SW480 (cell line): ENCODE results near the gene PKP1.

ENCODE experiments used
- DNase-seq: peaks from one replicate; pipeline ENCODE4 v3.0.0-alpha.2; 2016; ENCODE audit warnings: low spot score

PKP1 gene

DNA sequence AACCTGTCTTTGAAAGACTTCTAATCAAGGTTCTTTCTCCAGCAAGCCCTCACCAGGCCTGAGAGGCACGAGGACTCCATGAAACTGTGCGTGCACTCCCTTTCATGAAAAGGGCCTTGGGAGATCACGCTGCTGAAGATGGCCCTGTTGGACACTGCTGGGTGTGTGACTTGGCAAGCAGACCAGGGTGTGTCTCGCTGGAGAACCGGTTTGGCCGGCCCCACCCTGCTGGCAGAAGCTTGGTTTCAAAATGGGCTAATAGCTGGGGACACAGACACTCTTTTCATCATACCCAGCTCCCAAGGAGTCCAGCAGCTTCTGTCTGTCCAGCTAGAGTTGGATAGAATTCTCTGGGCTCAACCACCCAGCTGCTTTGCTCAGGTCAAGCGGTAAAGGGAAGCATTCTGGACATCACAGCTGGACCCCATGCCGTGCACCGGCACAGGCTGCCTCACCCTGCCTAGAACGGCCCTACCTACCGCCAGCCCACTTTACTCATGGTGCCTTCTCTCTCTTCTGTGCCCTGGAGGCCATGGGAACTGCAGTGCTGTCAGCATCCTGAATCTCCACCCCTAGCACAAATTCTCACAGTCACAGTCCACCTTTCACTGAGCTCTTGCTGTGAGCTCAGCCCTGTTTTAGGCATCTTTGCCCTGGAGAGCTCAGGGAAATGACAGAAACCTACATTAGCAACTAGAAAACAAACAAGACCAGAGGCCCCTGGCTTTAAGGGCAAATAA lies 24.6 kb downstream of the PKP1 start:
- peak; percentile 48 for DNase-seq

DNA sequence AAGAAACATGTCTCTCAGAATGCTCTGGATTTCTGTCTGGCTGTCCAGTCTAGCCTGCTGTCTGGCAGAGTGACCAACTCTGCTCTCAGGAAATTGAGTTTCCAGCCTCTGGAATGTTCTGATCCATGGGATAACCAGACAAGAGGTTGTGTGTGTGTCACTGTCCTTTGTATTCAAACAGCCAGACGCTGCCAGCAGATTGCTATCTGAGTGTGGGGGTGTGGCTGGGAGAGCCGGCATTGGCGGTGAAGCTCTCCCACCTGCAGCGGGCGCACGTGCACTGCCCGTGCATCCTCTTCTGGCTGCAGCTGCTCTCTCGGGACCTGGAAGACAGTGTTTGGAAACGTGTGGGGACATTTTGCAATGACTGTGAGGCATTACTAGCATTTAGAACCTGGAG lies 26.1 kb downstream of the PKP1 start:
- peak; percentile 95 for DNase-seq

DNA sequence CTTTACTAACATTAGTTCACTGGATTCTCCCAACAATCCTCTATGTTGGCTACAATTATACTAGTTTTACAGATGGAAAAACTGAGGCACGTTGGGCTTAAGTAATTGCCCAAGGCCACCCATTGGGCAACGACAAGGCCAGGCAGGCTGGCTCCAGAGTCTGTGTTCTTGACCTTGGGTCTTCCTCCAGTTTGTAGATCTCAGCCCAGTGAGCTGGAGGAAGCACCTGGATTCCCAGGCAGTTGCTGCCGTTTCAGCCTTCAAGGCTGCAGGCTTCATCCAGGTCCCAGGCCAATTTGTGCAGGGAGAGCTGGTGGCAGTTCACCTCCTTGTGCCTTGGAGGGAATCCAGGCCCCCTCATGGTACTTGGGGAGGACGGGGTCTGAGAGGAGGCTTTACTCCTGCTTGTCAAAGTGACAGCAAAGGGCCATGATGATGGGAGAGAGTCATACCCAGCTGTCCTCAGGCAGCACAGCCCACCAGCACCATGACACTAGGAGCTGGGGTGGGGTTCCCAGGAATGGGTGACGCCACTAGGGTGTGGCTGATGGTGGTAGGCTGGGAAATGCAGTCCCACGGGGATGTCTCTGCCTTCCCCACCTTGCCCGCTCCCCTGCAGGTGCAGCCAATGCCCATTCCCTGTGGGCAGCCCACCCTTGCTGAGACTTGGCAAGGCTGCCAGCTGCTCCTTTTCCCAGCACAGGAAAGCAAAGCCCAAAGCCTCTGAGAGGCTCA lies 27.1 kb downstream of the PKP1 start:
- peak; percentile 73 for DNase-seq

DNA sequence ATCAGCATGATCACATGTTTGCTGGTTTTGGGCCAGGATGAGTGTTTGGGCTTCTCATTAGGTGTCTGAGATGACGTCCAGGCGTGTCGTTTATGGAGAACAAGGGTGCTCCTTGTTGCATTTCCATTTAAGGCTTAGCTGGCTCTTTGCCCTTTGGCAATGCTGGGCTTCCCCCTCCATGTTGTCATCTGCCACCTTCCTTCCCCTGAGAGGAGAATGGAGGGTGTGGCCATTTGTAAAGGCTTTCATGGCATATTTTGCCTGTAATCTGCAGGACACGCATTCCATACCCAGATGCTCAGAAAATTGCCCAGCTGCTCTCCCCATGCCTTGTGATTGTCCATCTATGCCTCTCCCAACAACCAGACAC lies 27.7 kb downstream of the PKP1 start:
- peak; percentile 80 for DNase-seq

DNA sequence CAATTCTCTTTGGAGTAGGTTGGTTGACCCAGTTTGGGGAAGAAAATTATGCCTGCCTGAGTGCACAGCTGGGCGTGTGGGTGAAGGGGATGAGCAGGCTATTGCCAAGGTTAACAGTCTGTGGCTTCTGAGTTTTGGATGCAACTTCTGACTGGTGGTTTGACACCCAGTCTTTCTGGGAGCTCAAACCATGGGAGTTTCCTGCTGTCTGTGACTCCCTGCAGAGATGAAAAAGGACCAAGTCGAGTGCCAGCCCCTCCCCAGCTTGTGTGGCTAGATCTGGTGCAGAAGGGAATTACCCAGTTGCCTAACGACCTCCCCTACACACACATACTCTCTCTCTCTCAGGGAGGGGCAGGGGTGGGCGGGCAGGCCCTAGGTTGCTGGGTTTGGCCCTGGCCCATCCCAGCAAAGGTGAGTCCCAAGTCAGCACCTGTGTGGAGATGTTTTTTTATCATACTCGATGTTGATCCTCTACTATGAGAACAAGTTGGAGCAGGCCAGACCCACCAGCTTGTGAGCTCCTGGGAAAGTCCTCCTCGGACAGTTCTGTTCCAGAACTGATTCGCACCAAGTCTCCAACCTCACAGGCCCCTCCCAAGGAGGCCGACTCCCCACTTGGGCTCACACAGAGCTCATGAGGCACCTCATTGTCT lies 28.2 kb downstream of the PKP1 start:
- peak; percentile 71 for DNase-seq

- no peak for DNase-seq
Measured at GRCh38 chr1:201312298-201312697, 29.0 kb downstream of the PKP1 start.

GRCh38 chr1:201313086-201313485 lies 29.8 kb downstream of the PKP1 start:
- DNase-seq: no peak

GRCh38 chr1:201316556-201316955 lies 33.2 kb downstream of the PKP1 start:
- DNase-seq: no peak

DNA sequence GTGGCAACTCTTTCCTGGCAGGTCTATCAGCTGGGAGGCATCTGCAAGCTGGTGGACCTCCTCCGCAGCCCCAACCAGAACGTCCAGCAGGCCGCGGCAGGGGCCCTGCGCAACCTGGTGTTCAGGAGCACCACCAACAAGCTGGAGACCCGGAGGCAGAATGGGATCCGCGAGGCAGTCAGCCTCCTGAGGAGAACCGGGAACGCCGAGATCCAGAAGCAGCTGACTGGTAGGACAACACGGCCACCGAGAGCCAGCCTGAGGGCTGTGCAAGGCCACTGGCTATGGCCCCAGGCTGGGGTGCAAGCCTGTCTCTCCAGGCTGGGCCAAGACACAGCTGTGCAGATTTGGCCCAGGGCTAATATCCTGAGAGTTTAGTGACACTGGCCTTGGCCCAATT lies 34.2 kb downstream of the PKP1 start:
- no peak for DNase-seq

GRCh38 chr1:201318504-201319340 lies 35.4 kb downstream of the PKP1 start:
- DNase-seq: no peak

DNA sequence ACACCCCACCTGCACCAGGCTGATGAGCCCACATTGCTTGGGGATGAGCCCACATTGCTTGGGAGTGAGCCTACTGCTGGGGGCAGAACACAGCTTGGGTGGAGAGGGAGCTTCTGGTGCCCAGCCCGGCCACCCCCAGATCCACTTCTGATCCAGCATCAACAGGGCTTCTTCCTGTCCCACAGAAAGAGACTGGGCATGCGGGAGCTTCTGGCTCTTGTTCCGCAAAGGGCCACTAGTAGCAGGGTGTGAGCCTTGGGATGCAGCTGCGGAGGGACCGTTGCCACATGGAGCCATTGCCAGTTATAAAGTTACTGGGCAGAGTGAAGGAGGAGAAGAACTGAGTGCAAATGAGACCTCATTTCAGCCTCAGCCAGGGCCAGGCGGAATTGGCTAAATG lies 36.3 kb downstream of the PKP1 start:
- no peak for DNase-seq

DNA sequence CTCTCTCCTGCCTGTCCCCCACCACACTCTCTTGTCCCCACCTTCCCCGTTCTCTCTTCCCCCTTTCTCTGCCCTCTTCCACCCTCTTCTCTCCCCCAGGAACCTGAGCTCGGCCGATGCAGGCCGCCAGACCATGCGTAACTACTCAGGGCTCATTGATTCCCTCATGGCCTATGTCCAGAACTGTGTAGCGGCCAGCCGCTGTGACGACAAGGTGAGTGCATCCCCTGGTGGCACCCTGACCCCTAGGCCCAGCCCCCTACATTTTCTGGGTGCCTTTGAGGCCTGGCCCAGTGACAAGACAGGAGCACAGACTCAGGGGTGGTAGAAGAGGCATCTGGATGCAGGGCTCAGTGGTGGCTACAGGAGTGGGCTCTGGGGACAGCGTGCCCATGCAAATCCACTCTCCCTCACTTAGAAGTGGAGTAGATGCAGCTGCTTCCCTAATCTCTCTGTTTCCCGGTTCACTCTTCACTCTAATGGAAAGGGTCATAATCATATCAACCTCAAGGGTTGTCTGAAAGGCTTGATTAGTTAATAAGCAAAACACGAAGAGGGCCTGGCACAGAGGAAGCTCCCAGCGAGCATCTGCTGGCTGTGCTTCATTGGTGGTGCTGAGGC lies 37.0 kb downstream of the PKP1 start:
- no peak for DNase-seq

DNA sequence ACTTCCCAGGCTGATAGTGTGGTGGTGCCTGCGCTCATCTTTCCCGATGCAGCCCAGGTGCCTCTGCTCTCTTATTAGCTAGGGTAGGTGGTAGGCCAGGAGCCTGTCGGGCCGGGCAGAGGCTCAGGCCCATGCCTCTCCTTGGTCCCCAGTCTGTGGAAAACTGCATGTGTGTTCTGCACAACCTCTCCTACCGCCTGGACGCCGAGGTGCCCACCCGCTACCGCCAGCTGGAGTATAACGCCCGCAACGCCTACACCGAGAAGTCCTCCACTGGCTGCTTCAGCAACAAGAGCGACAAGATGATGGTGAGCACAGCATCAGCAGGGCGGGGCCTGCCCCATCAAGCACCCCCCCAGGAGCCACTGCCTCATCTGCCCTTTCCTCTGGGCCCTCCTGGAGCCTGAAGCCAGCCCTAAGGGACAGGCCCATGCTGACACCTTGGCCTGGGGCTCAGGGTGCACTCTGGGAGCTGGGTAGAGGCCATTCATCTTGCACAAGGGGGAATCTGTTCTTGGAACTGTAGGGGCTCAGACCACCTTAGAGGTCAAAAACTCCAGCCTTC lies 38.6 kb downstream of the PKP1 start:
- no peak for DNase-seq

DNA sequence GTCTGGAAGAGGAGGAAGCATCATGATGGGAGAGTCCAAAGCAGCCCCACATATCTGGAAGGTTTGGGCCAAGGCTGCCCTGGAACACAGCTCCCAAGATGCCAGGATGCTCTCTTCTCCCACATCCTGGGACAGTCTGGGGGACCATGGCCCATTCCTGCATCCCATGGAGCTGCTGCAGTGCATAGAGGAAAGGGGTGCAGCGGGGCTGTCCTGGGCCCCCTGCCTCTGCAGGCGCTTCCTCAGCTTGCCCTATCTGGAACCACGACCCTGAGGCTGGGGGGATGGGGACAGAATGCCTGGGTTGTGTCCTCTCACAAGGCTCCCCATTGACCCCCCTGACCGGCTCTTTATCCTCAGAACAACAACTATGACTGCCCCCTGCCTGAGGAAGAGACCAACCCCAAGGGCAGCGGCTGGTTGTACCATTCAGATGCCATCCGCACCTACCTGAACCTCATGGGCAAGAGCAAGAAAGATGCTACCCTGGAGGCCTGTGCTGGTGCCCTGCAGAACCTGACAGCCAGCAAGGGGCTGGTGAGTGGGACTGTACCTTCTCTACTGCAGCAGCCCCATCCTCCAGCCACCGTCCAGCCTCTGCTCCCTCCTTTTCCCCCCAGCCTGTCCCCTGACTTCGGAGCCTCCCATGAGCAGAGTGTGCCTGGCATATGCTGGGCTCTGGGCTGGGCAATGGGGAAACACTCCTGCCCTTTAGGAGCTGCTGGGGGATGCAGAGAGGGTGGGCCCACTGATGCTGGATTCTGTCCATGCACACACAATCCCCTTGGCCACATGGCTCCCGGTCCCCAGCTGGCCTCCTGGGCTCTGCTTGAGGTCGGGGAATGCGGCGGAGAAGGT lies 39.6 kb downstream of the PKP1 start:
- no peak for DNase-seq

DNA sequence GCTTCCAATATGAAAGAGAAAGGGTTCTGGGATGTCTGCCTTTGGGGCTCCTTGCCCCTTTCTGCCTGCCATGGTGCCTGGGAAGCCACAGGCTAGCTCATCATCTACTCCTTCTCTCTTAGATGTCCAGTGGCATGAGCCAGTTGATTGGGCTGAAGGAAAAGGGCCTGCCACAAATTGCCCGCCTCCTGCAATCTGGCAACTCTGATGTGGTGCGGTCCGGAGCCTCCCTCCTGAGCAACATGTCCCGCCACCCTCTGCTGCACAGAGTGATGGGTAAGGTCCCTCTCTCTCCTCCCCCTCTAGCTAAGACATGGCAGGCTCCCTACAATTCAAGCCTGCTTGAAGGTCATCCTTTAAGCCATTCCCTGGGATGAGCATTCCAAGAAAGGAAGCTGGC lies 41.0 kb downstream of the PKP1 start:
- no peak for DNase-seq

DNA sequence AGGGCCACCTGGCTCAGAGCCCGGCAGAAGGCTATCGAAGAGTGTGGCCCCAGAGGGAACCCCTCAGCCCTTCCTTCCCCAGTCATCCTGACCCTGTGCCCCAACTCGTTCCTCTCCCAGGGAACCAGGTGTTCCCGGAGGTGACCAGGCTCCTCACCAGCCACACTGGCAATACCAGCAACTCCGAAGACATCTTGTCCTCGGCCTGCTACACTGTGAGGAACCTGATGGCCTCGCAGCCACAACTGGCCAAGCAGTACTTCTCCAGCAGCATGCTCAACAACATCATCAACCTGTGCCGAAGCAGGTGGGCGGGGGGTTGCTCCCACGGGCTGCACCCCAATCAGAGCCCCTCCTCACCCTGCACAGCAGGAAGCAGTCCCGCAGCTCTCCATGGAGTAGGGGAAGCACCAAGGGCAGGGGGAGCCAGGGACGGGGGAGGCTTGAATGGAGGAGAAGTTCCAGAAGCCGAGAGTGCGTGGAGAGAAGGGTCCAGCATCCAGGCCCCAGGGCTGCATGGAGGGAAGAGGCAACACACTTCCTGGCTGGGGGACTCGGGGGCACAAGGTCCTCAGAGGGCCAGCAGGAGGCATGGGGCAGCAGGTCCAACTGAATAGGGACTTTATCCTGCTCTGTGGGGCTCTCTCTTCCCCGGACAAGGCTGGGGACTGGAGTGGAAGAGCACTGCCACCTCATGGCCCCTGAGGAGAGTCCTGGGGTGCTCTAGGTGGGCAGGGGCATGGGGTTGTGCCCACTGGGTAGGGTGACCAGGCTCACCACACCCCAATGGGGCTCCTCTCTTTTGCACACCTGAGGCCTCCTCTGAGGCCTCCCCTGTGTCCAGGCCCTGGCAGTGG lies 41.7 kb downstream of the PKP1 start:
- no peak for DNase-seq

GRCh38 chr1:201325678-201326060 lies 42.4 kb downstream of the PKP1 start:
- no peak for DNase-seq

DNA sequence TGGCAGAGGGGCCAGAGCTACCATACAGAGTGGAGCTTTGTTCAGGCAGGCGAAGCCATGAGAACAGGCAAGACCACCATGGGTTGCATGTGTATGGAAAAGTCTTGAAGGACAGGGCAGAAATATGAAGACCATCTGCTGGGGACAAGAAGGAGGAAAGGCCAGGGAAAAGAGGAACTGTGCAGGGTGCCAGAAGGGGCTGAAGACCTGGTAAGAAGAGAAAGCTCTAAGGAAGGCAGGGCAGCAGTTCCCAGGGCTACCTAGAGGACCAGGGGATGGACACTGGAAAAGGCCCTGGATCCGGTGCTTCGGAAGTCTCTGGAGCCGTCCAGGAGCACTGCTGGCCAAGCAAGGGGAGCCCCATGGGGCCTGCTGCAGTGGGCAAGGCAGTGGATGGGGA lies 43.4 kb downstream of the PKP1 start:
- DNase-seq: no peak

- DNase-seq: no peak
Measured at GRCh38 chr1:201327687-201328240, 44.5 kb downstream of the PKP1 start.
